Activated CD8-positive, alpha-beta memory T cell treated with anti-CD3 and anti-CD28 coated beads, Interleukin-2, amount 50 U/mL, for 4 hours (primary cell): Measurements from ENCODE around the gene SUMO3.
"Not testable (repeated sequence)": the region's sequence is repeated elsewhere in the genome, so short reads cannot be mapped to it uniquely, and the experiment has no call there.

Experiments
- DNase-seq: peaks from one replicate; pipeline ENCODE4 v3.0.0-alpha.2; 2020

Gene SUMO3

DNA sequence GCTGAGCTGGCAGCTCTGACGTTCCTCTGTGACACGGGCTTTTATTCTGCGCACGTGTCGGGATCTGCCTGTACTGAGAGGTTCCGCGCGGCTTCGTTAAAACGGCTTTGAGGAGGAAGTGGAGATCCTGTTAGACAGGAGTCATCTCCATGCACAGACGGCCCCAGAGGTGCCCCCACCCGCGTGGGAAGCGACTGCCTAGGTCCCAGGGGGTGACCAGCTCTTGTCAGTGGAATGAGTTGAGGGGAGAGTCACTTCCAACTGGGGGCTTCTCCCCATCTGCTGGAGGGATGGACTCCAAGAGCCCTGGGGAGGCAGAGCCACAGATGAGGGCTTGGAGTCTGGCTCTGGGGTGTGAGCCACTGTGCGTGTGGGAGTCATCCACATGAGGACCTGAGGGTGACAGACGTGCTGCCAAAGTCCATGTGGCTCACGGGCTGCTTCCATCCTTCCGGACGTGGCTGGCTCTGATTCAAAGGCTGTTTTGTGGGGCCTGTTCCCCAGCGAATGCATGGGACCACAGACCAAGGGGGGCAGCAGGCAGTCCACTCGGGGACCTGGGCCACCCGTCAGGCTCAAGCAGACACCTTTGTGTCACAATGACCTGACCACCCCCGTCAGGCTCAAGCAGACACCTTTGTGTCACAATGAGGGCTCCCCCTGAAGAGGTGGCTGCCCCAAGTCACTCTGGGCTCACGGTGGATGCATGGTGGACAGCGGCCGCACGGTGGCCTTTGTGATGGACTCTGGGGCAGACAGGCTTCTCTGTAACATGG is 28.8 kb upstream of the SUMO3 start:
- DNase-seq, result peak; percentile 37

- DNase-seq, result no peak
Observed at GRCh38 chr21:44846224-44846484, 28.3 kb upstream of the SUMO3 start.

GRCh38 chr21:44845418-44846223 is 27.8 kb upstream of the SUMO3 start:
- peak; percentile 41 for DNase-seq

DNA sequence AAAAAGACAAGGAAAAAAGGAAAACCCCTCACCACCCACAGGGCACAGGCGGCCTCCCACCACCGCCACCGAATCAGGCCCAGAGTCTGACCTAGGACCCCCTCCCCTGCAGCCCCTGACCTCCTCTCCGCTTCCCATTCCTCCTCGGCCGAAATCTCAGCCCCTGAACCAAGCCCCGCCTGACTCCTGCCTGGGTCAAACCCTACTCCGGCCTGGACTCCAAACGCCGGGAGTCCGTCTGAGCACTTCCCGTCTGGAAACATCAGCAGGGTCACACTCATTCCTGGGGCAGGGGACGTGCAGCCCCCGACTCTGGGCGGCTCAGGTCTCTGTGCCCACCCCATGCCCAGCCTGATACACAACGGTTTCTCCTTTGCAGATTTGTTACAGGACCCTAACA is 26.4 kb upstream of the SUMO3 start:
- DNase-seq, result no peak

DNA sequence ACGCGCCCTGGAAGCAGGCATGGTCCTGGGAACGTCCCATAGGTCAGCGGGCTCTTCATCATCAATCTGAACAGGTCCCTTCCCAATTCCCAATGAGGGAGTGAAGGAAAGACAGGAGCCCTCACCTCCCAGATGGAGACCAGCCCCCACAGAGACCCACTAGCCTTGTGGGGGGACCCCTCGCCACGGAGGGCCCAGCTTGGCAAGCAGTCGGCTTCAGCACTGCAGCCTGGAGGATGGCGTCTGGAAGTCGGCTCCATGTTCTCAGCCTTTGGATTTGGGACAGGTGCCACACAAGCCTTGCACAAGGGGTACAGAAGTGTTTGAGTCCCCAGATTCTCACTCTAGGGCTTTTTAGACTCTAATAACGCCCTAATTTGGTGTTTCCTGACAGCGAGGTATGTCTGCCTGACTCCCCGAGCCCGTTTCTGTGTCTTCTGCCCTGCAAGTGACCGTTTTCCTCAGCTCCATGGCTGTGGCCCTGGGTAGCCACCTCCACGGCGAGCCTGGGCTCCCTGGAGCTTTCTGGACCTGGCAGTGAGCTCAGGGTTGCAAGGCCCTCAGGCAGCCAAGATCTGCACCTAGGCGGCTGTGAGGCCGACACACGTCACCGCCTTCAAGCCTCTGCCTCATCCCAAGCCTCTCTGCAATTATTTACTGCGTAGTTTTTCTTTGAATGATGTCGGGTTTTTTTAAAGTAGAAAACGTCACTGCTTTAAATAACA is 25.0 kb upstream of the SUMO3 start:
- DNase-seq, result no peak

DNA sequence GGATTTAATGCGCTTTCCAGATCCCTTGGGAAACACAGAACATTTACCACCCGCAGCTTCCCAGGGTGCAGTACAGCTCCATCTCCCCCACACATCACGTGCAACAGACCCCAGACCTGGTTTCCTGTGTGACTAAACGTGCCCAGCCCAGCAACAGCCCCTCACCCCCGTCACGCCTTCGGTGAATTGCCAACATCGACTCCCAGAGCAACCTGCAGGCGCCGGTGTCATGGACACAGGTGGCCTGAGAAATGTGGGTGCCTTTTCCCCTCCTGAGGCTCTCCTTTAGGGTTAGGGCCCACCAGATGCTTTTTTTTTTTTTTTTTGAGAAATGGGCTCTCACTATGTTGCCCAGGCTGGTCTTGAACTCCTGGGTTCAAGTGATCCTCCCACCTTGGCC is 24.2 kb upstream of the SUMO3 start:
- DNase-seq, result no peak

DNA sequence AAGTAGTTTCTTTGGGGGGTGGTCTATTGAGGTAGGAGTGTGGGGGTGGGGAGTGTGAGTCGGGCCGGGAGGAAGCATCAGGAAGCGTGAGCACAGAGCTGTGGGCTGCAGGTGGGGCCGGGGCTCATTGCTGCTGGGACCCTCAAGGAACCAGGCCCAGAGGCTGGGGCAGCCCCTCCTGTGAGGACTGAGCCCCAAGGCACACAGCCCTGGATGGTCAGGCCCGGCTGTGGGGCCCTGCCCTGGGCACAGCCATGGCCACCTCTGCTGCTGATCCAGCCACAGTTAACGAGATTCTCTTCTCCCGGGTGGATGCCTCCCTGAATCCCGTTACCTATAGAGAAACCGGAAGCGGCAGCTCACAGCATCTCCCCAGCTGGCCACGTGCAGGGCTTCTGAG is 22.9 kb upstream of the SUMO3 start:
- no peak for DNase-seq

GRCh38 chr21:44838951-44839350 is 21.1 kb upstream of the SUMO3 start:
- no peak for DNase-seq

- DNase-seq, result no peak
Observed at GRCh38 chr21:44838039-44838895, 20.4 kb upstream of the SUMO3 start.

GRCh38 chr21:44837537-44837936 is 19.7 kb upstream of the SUMO3 start:
- DNase-seq, result no peak

- no peak for DNase-seq
Observed at GRCh38 chr21:44836666-44837471, 19.0 kb upstream of the SUMO3 start.

GRCh38 chr21:44836349-44836665 is 18.4 kb upstream of the SUMO3 start:
- DNase-seq, result no peak

DNA sequence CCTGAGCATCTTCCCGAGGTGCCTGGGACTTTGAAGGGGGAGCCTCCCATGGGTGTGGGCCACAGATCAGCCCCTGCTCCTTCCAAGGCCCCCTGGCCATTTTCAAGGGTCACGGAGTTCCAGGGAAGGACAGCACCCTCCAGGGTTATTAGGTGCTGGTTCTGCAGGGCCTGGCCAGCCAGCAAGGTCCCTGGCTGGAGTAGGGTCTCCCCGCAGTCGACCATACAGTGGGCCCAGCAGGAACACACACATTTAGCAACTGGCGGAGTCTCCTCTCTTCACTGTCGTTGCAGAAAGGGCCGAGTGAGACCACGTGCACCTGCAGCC is 17.7 kb upstream of the SUMO3 start:
- DNase-seq, result no peak

- no peak for DNase-seq
Observed at GRCh38 chr21:44834951-44835646, 17.2 kb upstream of the SUMO3 start.

- DNase-seq, result no peak
Observed at GRCh38 chr21:44834231-44834950, 16.5 kb upstream of the SUMO3 start.

GRCh38 chr21:44833663-44834062 is 15.8 kb upstream of the SUMO3 start:
- no peak for DNase-seq

DNA sequence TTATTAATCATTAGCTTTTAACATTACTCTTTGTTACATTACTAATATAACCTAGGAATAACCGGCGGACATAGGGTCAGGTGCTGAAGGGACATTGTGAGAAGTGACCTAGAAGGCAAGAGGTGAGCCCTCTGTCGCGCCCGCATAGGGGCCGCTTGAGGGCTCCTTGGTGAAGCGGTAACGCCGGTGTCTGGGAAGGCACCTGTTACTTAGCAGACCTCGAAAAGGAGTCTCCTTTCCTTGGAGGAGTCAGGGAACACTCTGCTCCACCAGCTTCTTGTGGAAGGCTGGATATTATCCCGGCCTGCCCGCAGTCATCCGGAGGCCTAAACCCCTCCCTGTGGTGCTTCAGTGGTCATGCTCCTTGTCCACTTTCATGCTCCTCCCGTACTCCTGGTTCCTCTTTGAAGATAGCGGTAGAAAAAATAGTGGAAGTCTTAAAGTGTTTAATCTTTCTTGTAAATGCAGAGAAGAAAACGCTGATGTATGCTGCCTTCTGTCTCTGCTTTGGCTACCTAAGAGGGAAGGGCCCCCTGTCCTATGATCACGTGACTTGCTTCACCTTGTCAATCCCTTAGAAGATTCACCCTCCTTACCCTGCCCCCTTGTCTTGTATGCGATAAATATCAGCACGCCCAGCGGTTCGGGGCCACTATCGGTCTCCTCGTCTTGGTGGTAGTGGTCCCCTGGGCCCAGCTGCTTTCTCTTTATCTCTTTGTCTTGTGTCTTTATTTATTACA is 14.8 kb upstream of the SUMO3 start:
- DNase-seq, result not testable (repeated sequence)

DNA sequence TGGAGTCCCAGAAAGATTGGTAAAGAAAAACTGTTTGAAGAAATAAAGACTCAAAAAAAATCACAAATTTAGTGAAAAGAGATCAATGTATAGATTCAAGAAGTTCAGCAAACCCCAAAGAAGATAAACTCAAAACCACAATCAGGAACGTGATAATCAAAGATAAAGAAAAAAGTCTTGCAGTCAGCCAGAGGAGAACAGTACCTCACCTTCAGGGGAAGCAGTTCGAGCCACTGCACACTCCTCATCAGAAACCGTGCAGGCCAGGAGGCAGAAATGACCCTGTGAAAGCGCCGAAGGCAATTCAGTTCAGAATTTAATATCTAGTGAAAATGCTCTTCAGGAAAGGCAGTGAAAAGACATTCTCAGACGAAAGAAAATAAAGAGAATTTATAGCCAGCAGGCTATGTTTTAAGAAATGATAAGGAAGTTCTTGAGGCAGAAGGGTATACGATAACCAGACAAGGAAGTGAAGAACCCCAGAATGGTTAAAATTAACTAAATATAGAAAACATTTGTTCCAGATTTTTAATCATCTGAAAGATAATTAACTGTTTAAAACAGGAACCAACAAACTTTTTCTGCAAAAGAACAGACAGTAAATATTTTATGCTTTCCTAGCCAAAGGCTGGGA is 13.5 kb upstream of the SUMO3 start:
- no peak for DNase-seq

DNA sequence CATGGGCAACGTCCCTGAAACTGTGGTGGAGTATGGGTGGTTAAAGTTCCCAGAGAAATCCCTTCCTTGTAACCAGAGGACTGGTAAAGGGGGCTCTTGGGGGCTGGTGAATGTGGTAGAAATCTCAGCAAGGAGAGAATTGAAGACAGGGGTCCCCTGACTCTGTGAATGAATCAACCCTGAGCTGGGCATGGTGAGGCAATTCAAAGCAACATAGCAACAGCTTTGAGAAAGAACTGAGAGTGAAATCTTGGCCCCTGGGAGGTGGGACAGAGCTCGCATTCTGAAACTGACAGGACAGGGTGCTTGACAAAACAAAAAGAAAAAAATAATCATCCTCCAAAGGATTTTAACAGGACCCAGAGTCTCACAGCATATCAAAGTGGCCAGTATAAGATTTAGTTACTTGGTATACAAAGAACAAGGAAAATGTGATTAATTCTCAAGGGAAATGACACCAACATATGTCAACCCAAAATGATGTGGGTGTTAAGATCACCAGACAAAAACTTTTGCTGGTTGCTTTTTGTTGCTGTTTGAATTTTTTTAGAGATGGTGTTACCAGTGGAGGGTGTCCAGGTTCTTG is 11.7 kb upstream of the SUMO3 start:
- no peak for DNase-seq
